ENCODE results near the gene KLHDC3. TPM values are rescaled to one million over a fixed set of nuclear protein-coding genes. Genes with fewer than 3 reads are reported as not detected.

KLHDC3 gene
- total and polyA plus RNA-seq, 9 of the 15 experiments (the other 6 are each of a cell fraction or from before 2014, with no cell fraction given), result 4.5 to 171 (median 107) TPM

DNA sequence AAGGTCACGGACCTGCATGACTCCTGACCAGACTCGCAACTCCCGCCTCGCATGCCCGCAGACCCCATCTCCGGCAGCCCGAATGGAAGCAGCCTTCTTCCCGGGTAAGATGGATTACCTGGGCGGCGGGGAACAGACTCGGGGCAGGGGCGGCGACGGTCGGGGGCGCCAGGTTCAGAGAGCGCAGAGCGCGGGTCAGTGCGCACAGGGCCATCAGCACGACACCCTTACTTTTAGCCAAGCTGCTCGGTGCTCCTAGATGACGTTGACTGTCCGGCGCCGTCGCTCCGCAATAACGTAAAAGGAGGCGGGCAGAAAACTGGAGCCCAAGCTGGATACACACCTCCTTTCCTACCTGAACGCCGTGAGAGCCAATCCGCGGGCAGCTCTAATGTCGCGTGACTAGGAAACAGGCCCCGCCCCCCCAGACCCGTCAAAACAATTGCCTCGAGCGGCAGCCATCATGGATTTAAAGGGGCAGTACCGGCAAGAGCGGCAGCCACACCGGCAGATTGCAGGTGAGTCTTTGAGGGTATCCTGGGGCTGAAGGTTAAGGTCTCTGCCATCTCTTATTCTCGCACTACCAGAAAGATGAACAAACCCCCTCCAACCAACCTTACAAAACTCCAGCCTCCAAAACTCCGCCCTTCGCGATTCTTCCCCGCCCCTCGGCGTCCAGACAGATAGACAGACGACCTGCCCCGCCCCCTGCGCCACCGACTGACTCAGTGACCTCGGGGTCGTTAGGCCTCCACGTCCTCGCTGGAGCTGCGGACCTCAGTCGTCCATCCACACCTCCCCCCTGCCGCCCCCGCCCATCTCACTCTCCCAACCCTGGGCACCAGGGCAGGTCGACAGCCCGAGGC lies 45.4 kb downstream of the KLHDC3 start, which contains the start of the genes KLC4 and MRPL2 (continued):
- TF ChIP-seq, protein P1, sequence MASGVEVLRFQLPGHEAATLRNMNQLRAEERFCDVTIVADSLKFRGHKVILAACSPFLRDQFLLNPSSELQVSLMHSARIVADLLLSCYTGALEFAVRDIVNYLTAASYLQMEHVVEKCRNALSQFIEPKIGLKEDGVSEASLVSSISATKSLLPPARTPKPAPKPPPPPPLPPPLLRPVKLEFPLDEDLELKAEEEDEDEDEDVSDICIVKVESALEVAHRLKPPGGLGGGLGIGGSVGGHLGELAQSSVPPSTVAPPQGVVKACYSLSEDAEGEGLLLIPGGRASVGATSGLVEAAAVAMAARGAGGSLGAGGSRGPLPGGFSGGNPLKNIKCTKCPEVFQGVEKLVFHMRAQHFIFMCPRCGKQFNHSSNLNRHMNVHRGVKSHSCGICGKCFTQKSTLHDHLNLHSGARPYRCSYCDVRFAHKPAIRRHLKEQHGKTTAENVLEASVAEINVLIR (CRISPR knock-in tag; IDR thresholded peaks at IDR 0.05), result peak; percentile 99
- no peak for TF ChIP-seq ZNF253 (CRISPR knock-in tag; conservative IDR thresholded peaks at IDR 0.05)
- TF ChIP-seq GTF2F1 (IDR thresholded peaks at IDR 0.05; ENCODE audit: low read depth, low read length), result peak; percentile 49; the same call in 1 of the 2 replicates
- TF ChIP-seq EP300 (IDR thresholded peaks at IDR 0.05; ENCODE audit: low read length), result no peak
- TF ChIP-seq, protein P2, sequence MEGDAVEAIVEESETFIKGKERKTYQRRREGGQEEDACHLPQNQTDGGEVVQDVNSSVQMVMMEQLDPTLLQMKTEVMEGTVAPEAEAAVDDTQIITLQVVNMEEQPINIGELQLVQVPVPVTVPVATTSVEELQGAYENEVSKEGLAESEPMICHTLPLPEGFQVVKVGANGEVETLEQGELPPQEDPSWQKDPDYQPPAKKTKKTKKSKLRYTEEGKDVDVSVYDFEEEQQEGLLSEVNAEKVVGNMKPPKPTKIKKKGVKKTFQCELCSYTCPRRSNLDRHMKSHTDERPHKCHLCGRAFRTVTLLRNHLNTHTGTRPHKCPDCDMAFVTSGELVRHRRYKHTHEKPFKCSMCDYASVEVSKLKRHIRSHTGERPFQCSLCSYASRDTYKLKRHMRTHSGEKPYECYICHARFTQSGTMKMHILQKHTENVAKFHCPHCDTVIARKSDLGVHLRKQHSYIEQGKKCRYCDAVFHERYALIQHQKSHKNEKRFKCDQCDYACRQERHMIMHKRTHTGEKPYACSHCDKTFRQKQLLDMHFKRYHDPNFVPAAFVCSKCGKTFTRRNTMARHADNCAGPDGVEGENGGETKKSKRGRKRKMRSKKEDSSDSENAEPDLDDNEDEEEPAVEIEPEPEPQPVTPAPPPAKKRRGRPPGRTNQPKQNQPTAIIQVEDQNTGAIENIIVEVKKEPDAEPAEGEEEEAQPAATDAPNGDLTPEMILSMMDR (IDR thresholded peaks at IDR 0.05 in 2 of 3, conservative IDR thresholded peaks at IDR 0.05 in 1 of 3; ENCODE audit: insufficient read depth in 2 of 3, low read depth in 1 of 3, low read length in 3 of 3), result no peak
- peak; percentile 75 for TF ChIP-seq SMAD1 (IDR thresholded peaks at IDR 0.05; ENCODE audit: low read depth, low read length, partially characterized antibody)
- TF ChIP-seq, protein P3, sequence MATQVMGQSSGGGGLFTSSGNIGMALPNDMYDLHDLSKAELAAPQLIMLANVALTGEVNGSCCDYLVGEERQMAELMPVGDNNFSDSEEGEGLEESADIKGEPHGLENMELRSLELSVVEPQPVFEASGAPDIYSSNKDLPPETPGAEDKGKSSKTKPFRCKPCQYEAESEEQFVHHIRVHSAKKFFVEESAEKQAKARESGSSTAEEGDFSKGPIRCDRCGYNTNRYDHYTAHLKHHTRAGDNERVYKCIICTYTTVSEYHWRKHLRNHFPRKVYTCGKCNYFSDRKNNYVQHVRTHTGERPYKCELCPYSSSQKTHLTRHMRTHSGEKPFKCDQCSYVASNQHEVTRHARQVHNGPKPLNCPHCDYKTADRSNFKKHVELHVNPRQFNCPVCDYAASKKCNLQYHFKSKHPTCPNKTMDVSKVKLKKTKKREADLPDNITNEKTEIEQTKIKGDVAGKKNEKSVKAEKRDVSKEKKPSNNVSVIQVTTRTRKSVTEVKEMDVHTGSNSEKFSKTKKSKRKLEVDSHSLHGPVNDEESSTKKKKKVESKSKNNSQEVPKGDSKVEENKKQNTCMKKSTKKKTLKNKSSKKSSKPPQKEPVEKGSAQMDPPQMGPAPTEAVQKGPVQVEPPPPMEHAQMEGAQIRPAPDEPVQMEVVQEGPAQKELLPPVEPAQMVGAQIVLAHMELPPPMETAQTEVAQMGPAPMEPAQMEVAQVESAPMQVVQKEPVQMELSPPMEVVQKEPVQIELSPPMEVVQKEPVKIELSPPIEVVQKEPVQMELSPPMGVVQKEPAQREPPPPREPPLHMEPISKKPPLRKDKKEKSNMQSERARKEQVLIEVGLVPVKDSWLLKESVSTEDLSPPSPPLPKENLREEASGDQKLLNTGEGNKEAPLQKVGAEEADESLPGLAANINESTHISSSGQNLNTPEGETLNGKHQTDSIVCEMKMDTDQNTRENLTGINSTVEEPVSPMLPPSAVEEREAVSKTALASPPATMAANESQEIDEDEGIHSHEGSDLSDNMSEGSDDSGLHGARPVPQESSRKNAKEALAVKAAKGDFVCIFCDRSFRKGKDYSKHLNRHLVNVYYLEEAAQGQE (IDR thresholded peaks at IDR 0.05; ENCODE audit: borderline replicate concordance), result no peak
- TF ChIP-seq, protein P3 (CRISPR knock-in tag; IDR thresholded peaks at IDR 0.05; ENCODE audit: low read depth), result no peak
- TF ChIP-seq MAFK (IDR thresholded peaks at IDR 0.05; ENCODE audit: low read length), result peak; percentile 8; the same call in 1 of the 2 replicates
- TF ChIP-seq MTA3 (IDR thresholded peaks at IDR 0.05; ENCODE audit: borderline replicate concordance), result no peak
- TF ChIP-seq ZEB2 (IDR thresholded peaks at IDR 0.05), result 0 out of 2 replicates have a peak, but pooled peaks have one; percentile 54
- TF ChIP-seq SIN3A (IDR thresholded peaks at IDR 0.05; ENCODE audit: borderline replicate concordance in 2 of 2, control insufficient read depth in 1 of 2, low read depth in 2 of 2, low read length in 2 of 2), result peak; percentile 87 to 93; a peak in 3 of 4 replicates
- no peak for TF ChIP-seq NR3C1 (CRISPR knock-in tag; IDR thresholded peaks at IDR 0.05)
- no peak for TF ChIP-seq ZNF175 (CRISPR knock-in tag; IDR thresholded peaks at IDR 0.05; ENCODE audit: low read depth)
- TF ChIP-seq HNRNPUL1 (IDR thresholded peaks at IDR 0.05; ENCODE audit: low read length), result no peak
- peak; percentile 62; the same call in 1 of the 2 replicates for TF ChIP-seq GABPB1 (CRISPR knock-in tag; IDR thresholded peaks at IDR 0.05)
